ENCODE measurements around the gene AFF3.

Gene AFF3

DNA sequence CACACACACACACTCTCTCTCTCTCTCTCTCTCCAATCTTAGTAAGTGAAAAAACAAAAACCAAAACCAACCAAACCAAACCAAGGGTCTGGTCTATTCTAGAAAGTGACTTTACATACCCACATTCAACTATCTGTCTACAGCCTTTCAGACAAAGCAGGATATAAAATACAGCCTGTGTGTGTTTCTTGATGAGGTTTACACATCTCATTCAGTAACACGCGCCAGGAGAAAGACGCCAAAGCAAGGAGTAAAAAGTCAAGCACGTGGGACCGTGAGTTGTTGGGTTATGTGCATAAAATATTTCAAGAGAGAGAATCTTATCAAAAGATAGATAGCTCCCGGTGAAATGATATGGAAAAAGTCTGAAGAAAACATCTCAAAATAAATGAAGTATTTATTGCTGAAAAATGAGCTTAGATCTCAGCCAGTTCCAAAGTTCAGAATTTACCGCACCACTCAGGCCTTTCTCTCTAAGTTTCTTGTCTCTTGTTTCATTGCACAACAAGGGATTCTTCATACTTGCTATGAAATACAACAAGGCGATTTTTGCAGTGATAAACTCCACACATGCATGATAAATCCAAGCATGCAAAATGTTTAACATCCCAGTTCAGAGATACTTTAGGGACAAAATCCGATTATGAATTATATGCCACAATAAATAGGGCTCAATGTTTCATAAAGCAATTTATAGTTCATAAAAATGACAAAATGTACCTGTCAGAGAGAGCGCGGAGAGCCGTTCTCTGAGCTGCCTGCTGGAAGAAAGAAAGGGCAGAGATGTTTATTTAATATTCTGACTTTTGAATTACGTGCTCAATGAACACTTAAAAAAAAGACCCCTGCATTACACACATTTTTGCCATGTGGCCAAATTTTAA lies 493.2 kb downstream of the AFF3 start:
- no peak for DNase-seq

GRCh38 chr2:99648178-99648844 lies 494.1 kb downstream of the AFF3 start:
- no peak for DNase-seq

GRCh38 chr2:99645960-99646359 lies 496.4 kb downstream of the AFF3 start:
- no peak for DNase-seq

DNA sequence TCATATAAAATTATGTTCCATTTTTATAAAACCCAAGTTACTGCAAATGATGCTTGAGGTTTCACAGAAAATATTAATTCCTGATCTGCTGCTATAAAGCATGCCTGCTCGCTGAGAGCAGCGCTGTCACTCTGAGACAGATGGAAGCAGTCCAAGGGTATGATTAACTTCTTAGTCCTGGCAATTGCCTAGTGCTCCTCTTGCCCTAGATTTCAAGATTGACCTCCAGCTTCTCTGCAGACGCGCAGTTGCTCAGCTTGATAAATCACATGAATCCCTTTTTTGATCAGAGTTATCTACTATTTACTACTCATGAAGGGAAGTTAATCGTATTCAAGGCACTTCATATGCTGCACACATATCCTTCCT lies 498.0 kb downstream of the AFF3 start:
- no peak for DNase-seq

GRCh38 chr2:99643787-99644418 lies 498.5 kb downstream of the AFF3 start:
- no peak for DNase-seq

DNA sequence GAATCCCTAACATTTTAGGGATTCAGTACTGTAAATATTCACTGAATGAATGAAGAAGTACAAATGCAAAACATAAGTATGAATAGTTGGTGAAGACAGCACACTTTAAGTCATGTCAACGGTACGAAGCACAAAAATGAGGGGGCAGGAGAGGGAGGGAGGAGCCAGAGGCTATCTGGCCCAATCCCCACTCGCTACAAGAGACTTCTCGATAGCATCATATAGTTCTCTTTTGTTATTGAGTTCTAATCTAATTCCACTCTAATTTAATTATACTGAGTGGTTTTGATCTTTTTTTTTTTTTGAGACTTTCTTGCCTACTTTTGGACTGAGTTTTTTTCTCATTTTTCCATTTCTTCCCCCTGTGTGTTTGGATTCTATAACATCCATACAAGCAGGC lies 500.4 kb downstream of the AFF3 start:
- no peak for DNase-seq

DNA sequence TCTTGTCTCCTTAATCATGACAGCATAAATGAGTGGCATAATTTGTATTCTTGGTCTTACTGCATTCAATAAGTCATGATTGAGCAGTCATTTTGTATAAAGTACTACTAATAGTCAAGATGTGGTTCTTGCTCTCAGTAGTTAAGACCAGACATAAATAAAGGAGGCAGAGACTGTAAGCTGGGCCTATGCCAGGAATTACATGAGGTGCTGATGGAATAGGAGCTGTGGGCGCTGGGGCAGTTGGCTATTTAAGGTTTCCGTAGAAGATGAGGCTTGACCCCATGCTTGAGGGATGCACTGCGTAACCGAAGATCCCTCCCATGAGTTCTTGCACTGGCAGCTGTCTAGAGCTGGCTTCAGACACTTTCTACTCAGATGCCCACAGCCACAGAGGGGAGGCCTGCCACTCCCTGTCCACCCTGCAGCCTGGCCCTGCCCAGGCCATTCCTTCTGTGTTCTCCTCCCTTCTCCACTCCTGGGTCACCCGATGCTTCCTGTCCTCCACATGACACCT lies 501.7 kb downstream of the AFF3 start:
- no peak for DNase-seq

DNA sequence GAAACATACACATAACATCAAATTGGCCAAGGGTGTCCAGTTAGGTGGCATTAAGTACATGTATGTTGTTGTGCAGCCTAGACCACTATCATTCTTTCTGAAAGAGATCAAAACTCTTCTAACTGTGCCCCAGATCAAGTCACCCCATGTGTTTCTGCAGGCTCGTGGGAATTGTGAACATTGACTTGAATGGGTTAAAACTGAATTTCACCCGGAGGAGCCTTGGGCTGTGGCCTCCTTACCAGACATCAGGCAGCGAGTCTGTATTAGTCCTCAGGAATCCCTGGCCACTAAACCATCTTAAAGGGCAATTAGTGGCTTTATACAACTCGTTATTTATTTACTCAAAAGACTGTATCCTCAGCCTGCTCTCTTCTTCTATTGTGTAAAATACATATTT lies 503.6 kb downstream of the AFF3 start:
- DNase-seq: no peak

DNA sequence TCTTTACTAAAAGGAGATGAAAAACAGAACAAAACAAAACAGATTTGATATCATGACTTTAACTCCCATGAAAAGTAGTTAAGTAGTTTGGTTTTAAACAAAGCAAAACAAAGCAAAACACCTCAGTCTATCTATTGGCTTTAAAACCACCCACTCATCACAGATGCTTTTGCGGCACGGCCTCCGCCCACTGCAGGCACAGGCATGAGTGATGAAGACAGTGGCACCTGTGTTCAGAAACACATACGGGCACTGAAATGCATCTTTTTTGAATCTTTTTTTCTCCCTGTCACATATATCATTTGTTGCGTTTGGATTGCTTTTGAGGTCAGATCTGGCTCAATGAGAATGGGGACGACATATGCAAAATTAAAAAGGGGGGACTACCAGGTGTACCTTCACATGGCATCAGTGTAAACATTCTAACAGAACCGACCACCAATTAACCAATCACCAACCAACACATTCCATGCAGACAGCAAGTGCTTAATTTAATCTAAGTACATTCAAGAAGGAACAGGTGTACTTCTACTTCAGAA lies 505.2 kb downstream of the AFF3 start:
- DNase-seq: no peak

DNA sequence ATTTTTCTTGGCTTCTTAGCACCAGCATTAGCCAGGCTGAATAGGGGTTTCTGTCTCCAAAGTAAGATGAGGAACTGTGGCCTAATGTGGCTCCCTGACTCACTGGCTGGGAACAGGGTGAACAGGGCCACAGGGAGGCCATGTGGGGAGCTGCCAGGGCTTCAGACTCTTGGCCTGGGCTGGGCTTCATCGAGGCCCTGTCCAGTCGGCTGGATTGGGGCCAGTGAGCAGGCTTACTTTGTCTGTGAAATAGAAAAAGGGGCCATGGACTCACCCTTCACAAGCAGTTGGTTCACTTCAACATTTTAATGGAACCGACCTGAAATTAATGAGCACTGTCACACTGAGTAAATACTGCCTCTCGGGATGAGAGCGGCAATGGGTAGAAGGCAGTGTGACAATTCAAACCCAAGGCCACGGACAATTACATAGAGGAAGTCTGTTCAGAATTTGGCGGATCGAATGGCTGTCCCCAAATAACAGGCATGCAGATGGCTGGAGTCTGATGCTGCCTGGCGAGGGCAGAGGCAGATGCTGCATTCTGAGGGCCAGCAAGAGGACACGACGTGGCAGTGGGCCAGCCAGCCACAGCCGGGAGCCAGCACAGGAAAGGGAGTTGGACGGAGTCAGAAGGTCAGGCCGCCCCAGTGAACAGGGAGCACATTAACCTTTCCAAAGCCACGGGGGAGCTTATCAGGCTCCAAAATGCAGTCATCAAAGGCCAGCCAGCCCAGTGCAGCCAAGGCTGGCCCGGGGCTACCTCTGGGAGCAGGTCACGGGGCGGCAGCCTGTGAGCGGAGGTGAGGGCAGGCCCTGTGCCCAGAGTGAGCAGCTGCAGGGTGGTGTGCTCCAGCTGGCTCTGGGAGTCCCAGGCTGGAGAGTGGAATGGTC lies 506.0 kb downstream of the AFF3 start:
- no peak for DNase-seq

DNA sequence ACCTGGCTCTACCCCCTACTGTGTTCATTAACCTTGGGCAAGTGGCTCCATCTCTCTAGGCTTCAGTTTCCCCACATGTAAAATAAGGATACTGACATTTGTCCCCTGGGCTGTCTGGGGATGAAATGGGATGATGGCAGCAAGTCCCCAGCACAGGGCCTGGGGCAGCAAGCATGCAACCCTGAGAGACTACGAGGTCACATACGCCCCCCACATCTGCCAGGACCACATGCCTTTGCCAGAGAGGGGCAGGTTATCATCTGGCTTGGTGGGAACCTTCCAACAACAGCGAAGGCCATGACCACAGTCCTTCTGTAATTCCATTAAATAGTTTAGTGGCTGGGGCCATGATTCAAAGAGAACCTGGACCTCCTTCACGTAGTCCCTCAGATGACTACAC lies 506.7 kb downstream of the AFF3 start:
- DNase-seq: no peak

DNA sequence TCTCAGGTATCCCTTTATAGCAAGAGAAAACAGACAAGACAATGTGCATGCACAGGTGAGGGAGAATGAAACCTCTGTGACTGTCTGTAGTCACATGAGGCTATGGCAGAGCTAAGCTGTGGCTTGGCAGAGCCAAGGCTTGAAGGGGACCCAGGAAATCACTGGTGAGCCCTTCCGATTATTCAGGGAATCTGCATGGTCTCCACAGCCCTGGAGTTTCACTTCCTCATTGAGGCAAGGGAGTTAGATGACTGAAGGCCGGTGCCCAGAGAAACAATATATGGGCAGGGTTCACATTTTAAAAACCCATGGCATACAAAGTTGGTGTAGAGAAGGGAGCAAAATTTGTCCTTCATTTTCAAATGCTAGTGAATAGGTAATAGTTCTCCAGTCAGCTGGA lies 508.2 kb downstream of the AFF3 start:
- DNase-seq: no peak

- no peak for DNase-seq
Measured at GRCh38 chr2:99631700-99632099, 510.7 kb downstream of the AFF3 start.

DNA sequence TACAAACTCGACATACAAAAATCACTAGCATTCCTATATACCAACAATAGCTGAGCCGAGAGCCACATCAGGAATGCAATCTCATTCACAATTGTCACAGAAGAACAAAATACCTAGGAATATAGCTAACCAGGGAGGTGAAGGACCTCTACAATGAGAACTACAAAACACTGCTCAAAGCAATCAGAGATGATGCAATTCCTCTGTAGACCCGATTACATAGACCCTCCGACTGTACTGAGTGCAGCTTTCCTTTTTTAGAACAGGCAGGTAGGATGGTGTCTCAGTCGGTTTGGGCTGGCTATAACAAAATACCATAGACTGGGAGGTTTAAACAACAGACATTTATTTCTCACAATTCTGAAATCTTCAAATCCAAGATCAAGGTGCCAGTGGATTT lies 513.1 kb downstream of the AFF3 start:
- DNase-seq: no peak

DNA sequence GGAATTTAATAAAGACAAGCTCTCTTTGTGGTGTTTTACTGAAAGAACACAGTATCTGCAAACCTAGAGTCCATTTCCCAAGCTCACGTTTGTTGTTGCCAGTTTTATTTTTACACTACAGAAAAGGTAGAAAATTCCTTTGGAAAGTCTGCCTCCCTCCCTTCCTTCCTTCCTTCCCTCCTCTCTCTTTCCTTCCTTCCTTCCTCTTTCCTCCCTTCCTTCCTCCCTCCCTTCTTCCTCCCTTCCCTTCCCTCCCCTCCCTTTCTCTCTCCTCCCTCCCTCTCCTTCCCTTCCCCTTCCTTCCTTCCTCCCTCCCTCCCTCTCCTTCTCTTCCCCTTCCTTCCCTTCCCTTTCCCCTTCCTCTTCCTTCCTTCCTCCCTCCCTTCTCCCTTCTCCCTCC lies 516.2 kb downstream of the AFF3 start:
- no peak for DNase-seq

DNA sequence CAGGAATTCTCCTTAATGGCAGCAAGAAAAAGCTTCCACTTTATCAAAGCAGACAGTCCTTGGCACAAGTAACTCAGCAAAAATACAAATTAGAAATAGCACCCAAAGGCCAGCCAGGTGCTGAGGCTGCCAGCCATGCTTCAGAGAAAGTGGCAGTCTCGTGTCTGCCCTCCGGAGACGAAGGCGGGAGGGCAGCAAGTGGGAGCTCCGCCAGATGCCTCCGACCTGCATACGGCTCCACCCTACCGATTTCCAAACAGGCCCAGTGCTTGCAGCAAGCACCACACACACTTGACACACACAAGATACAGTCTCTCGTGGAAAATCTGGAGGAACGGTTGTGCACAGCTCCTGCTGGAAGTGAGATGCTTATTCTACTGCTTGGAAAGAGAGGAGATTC lies 517.7 kb downstream of the AFF3 start:
- DNase-seq: no peak

- no peak for DNase-seq
Measured at GRCh38 chr2:99623613-99624012, 518.8 kb downstream of the AFF3 start.

GRCh38 chr2:99623035-99623434 lies 519.4 kb downstream of the AFF3 start:
- no peak for DNase-seq

DNA sequence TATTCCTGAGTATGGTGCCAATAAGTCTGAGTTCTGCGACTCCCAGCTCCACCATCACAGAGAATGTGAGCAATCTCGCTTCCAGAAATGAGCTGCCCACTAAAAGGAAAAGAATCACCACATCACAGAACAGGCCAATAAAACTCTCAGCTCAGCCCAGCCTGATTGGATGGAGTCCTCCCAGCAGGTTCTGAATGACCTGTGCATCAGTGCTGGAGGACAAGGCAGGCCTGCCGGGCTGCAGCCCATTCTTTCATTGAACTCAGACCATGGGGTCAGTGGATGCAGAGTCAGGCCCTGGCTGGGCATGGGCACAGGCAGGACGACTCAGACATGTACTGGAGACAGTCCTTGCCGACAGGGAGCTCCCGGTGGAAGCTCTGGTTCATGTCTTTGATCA lies 519.9 kb downstream of the AFF3 start:
- DNase-seq: no peak

- DNase-seq: no peak
Measured at GRCh38 chr2:99621774-99622173, 520.6 kb downstream of the AFF3 start.

DNA sequence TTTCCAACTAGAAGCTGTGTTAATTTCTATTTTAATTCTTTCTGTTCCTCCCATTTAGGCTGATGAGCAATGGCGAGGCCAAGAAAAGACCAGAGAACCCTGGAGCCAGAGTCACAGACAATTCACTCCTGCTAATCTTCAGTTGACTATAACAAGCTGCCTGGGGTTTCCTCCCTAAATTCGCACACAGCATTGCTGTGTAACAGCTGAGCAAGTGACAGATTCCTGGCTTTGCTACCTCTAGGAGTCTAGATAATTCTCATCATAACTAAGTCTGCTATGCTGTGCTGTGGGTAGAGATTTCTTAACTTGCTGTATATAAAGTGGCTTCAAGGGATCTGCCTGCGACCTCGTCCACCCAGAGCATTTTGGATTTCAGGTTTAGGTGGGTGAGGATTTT lies 521.3 kb downstream of the AFF3 start:
- DNase-seq: no peak

GRCh38 chr2:99619151-99619550 lies 523.2 kb downstream of the AFF3 start:
- DNase-seq: no peak

All from stimulated activated CD4-positive, alpha-beta T cell treated with anti-CD3 and anti-CD28 coated beads, Interleukin-4, amount 100 ng/mL, for 24 hours (primary cell).